ENCODE data around the gene JMJD8. TPM values are rescaled to one million over a fixed set of nuclear protein-coding genes. Genes with fewer than 3 reads are reported as not detected.

The JMJD8 gene
- total and polyA plus RNA-seq, 10 of the 15 experiments (the other 5 are each of a cell fraction or from before 2014, with no cell fraction given) = 1.00 to 50.4 (median 30.7) TPM

DNA sequence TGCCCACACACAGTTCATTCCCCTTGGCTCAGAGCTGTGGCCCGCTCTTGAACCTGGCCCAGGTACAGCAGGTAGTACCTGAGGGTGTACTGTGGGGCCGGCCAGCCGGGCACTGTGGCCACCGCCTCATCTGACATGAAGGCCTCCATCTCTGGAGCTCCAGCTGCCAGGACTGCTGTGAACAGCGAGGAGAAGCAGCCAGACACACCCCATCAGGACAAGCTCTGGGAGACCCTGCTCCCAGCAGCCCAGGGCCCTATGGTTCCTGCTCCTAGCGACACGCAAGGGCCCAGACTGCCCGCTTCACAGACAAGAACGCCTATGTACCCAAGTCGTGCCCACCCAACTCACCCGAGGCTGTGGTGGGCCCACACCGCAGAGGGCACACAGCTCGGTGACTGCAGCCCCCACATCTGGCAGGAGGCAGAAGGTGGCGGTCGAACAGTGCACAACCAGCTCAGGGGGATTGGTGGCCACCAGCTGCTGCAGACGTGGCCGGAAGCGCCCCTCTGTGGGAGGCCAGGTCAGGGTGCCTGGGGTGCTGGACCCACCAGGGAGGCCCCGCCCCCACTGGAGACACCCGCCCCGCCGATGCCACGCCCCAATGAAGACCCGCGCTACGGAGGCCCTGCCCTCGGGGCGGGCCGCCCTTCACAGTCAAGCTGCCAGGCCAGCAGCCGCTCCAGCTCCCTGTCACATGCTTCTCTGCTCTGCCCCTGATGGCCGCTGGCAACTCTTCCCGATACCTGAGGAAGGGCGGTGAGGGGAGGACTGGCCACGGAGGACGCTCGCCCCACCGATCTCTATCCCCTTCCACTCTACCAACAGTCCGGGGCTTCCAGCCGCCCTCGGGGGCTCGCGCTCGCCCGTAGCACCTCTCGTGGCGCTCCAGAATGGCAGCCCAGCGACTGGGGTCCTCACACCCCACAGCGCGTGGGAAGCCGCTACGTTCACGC is 5.0 kb downstream of the JMJD8 start (continued):
- TF ChIP-seq, protein P1, sequence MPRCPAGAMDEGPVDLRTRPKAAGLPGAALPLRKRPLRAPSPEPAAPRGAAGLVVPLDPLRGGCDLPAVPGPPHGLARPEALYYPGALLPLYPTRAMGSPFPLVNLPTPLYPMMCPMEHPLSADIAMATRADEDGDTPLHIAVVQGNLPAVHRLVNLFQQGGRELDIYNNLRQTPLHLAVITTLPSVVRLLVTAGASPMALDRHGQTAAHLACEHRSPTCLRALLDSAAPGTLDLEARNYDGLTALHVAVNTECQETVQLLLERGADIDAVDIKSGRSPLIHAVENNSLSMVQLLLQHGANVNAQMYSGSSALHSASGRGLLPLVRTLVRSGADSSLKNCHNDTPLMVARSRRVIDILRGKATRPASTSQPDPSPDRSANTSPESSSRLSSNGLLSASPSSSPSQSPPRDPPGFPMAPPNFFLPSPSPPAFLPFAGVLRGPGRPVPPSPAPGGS (IDR thresholded peaks at IDR 0.05; ENCODE audit: borderline replicate concordance, insufficient read depth, low read depth, low read length, poor library complexity, severe bottlenecking) = no peak
- TF ChIP-seq, protein P2, sequence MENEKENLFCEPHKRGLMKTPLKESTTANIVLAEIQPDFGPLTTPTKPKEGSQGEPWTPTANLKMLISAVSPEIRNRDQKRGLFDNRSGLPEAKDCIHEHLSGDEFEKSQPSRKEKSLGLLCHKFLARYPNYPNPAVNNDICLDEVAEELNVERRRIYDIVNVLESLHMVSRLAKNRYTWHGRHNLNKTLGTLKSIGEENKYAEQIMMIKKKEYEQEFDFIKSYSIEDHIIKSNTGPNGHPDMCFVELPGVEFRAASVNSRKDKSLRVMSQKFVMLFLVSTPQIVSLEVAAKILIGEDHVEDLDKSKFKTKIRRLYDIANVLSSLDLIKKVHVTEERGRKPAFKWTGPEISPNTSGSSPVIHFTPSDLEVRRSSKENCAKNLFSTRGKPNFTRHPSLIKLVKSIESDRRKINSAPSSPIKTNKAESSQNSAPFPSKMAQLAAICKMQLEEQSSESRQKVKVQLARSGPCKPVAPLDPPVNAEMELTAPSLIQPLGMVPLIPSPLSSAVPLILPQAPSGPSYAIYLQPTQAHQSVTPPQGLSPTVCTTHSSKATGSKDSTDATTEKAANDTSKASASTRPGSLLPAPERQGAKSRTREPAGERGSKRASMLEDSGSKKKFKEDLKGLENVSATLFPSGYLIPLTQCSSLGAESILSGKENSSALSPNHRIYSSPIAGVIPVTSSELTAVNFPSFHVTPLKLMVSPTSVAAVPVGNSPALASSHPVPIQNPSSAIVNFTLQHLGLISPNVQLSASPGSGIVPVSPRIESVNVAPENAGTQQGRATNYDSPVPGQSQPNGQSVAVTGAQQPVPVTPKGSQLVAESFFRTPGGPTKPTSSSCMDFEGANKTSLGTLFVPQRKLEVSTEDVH (IDR thresholded peaks at IDR 0.05; ENCODE audit: low read depth, partially characterized antibody) = no peak
- TF ChIP-seq SREBF1 (IDR thresholded peaks at IDR 0.05; ENCODE audit: low read length) (no peak), ESRRA (IDR thresholded peaks at IDR 0.05; ENCODE audit: low read length) (no peak), SPI1 (IDR thresholded peaks at IDR 0.05; ENCODE audit: borderline replicate concordance, insufficient read depth, low read depth, low read length) (no peak), RELA (IDR thresholded peaks at IDR 0.05; ENCODE audit: borderline replicate concordance, partially characterized antibody) (no peak), ZNF622 (IDR thresholded peaks at IDR 0.05) (no peak), NR2C1 (IDR thresholded peaks at IDR 0.05) (no peak)
- TF ChIP-seq, protein P3, sequence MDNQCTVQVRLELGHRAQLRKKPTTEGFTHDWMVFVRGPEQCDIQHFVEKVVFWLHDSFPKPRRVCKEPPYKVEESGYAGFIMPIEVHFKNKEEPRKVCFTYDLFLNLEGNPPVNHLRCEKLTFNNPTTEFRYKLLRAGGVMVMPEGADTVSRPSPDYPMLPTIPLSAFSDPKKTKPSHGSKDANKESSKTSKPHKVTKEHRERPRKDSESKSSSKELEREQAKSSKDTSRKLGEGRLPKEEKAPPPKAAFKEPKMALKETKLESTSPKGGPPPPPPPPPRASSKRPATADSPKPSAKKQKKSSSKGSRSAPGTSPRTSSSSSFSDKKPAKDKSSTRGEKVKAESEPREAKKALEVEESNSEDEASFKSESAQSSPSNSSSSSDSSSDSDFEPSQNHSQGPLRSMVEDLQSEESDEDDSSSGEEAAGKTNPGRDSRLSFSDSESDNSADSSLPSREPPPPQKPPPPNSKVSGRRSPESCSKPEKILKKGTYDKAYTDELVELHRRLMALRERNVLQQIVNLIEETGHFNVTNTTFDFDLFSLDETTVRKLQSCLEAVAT (IDR thresholded peaks at IDR 0.05) = peak; percentile 58; the same call in 1 of the 2 replicates
